Bladder microvascular endothelial cell (primary cell): ENCODE results near the gene KIAA1586. TPM values are rescaled to one million over a fixed set of nuclear protein-coding genes. Genes with fewer than 3 reads are reported as not detected.

Experiments
- total RNA-seq: library from RNA; depleted of rRNA; stranded (reverse); fragments of >200 nt; gene quantifications from 2 replicates; pipeline ENCODE4 v1.2.3, GENCODE V29; 2014

The KIAA1586 gene
- total RNA-seq: 10.7 and 19.5 TPM in 2 replicates

GRCh38 chr6:57046332-57047256 lies at the start of gene KIAA1586:
KIAA1586 (plus strand) TSS chr6:57046693; CDS start chr6:57046756, 63 bp downstream.

GRCh38 chr6:57089687-57090457 lies 43.4 kb downstream of the KIAA1586 start, which contains the start of gene ZNF451:
ZNF451 (plus strand) TSS chr6:57090188; CDS start chr6:57090254, 66 bp downstream.

Other genes starting within 250 kb of the KIAA1586 start
- under 0.01 and 0.19 TPM in 2 replicates for gene BEND6, start 91.6 kb upstream of the KIAA1586 start, total RNA-seq
- 33.7 and 80.4 TPM in 2 replicates for gene ZNF451, start 43.5 kb downstream of the KIAA1586 start, total RNA-seq
- 1.1 and 1.6 TPM in 2 replicates for gene BAG2, start 125.6 kb downstream of the KIAA1586 start, total RNA-seq
- 5.2 and 8.7 TPM in 2 replicates for gene RAB23, start 175.6 kb downstream of the KIAA1586 start, total RNA-seq